Fibroblast of lung (primary cell): ENCODE data around the gene NECTIN1.

ENCODE experiments used
- CTCF ChIP-seq, 2 donors: IDR thresholded peaks in 1 of 2; conservative IDR thresholded peaks in 1 of 2; 1 replicate in 1 of 2; 2 replicates in 1 of 2; pipeline ENCODE4 v1.5.1; 2011 to 2012; ENCODE audit warnings: low read length in 2 of 2, control low read depth in 1 of 2, inconsistent platforms in 1 of 2, low read depth in 1 of 2, mild to moderate bottlenecking in 1 of 2
- EZH2 ChIP-seq: IDR thresholded peaks from 2 replicates; pipeline ENCODE4 v1.5.1; 2012; ENCODE audit warnings: low read length, control low read depth, mild to moderate bottlenecking; ENCODE audit errors: missing control alignments

DNA sequence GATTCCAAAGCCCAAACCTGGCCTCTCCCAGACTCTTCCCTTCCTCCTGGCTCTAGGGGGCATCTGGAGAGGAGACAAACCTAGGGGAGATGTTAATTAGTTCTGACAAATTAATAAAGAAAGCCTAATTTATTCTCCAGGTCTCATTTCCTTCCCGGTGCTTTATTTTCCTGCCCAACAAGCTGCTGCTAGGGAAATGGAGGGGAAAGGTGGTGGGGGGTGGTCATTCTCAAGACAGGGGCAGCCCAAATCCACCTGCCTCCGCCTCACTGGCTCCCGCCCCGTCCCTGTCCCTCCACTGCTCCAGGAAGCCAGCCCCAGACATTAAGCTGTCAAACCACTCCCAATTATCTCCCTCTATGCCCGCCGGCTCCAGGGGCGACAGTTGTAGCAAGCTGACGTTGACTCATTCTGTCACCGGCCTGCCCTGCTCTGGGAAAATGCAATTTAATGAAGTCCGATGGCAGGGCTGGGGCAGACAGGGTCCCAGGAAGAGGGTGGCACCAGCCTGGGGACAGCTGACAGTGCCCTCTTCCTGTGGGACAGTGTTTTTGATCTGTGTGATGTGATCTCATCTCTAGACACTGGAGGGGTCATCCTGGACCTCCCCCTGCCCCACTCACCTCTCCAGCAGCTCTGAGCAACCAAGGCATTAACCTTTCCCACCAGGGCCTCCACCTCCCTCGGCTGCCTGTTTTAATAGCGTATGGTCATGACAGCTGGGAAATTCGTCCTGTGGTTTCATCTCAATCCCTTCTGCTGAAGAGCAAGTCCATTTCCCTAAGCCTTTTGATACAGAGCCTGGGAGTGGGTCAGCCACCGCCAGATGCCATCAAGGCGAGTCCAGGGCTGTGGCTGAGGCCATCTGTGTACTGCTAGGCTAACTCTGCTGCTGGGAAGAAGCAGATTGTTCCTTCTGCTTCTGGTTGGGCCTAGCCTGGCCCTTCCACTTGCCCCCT lies 27.1 kb downstream of the NECTIN1 start:
- TF ChIP-seq EZH2 (no peak), CTCF (conservative IDR thresholded peaks at IDR 0.05 in 1 of 2, IDR thresholded peaks at IDR 0.05 in 1 of 2; ENCODE audit: low read depth in 1 of 2, low read length in 2 of 2) (no peak)
